Left colon (tissue), 2 donors: ENCODE measurements around the gene KLHL28. TPM values are rescaled to one million over a fixed set of nuclear protein-coding genes. Genes with fewer than 3 reads are reported as not detected.
"Not testable (repeated sequence)": the region's sequence is repeated elsewhere in the genome, so short reads cannot be mapped to it uniquely, and the experiment has no call there.

Experiments used
- ATAC-seq: fragments of 200-7000 bp; cut with Tn5 transposase; one replicate; pipeline ENCODE4 v1.9.1; 2020; ENCODE audit warnings: mild to moderate bottlenecking, moderate library complexity
- DNase-seq, 2 donors: peaks; one replicate each; pipeline ENCODE4 v3.0.0-alpha.2; 2020
- intact Hi-C, 2 donors: fragments of 100-400 bp; cut with DNase I in 1 of 2; cut with micrococcal nuclease in 1 of 2; formaldehyde crosslinking; loops; one replicate each; pipeline versions ENCODE4 v1.11.2 to v1.14.0; 2022; cut with DNase I, micrococcal nuclease
- total RNA-seq, 2 donors: library from RNA; stranded (reverse); fragmentation: NEBNext Ultra II Directional; extraction: Animal tissue kit (Norgen Biotek cat#: 25700); gene quantifications; one replicate each; pipeline ENCODE4 v1.2.1, GENCODE V29; 2021
- donor health status: DM: no; HTN: no; CAD: no.
- donor health status: DM: yes; HTN: yes; CAD: no.

The KLHL28 gene
- total RNA-seq, 2 donors from 2014 or later: 13.8 to 17.6 TPM

GRCh38 chr14:44914849-44915248, 46.9 kb downstream of the KLHL28 start:
- intact Hi-C loops: loop anchor here in 1 of 2 donors (5.0 kb wide), 1 partner anchor 352 kb away; no protein-coding TSS in a partner anchor
- no peak for ATAC-seq
- DNase-seq: no peak

- no peak for DNase-seq
- ATAC-seq: peak; percentile 27
- intact Hi-C loops: loop anchor here in 1 of 2 donors (5.0 kb wide), 1 partner anchor 355 kb away; no protein-coding TSS in a partner anchor
These were observed 49.5 kb downstream of the KLHL28 start for GRCh38 chr14:44912041-44912869.

- DNase-seq (no peak), ATAC-seq (no peak)
- intact Hi-C loops: loop anchor here in 1 of 2 donors (5.0 kb wide), 1 partner anchor 356 kb away; no protein-coding TSS in a partner anchor
These were observed 50.9 kb downstream of the KLHL28 start for GRCh38 chr14:44910821-44911220.

GRCh38 chr14:44901696-44902095, 60.1 kb downstream of the KLHL28 start:
- DNase-seq: no peak
- no peak for ATAC-seq
- intact Hi-C loops: no loop called here

GRCh38 chr14:44898551-44898950, 63.2 kb downstream of the KLHL28 start:
- no peak for ATAC-seq
- intact Hi-C loops: no loop called here
- no peak for DNase-seq

GRCh38 chr14:44897845-44898151, 63.9 kb downstream of the KLHL28 start:
- intact Hi-C loops: no loop called here
- DNase-seq (no peak), ATAC-seq (no peak)

- DNase-seq: peak; percentile 99 to 100
- intact Hi-C loops: no loop called here
These were observed 64.5 kb downstream of the KLHL28 start for GRCh38 chr14:44897041-44897844.

GRCh38 chr14:44896275-44897040, 65.3 kb downstream of the KLHL28 start:
- intact Hi-C loops: no loop called here
- ATAC-seq (no peak), DNase-seq (no peak)

More at GRCh38 chr14:44897041-44897844, 64.5 kb downstream of the KLHL28 start:
- ATAC-seq: peak; percentile 97

- intact Hi-C loops: no loop called here
- ATAC-seq (no peak), DNase-seq (no peak)
These were observed 66.0 kb downstream of the KLHL28 start for GRCh38 chr14:44895716-44896115.

- ATAC-seq: no peak
- no peak for DNase-seq
- intact Hi-C loops: no loop called here
These were observed 68.2 kb downstream of the KLHL28 start for GRCh38 chr14:44893535-44893934.

GRCh38 chr14:44891726-44892372, 69.9 kb downstream of the KLHL28 start:
- intact Hi-C loops: not testable (repeated sequence)

GRCh38 chr14:44889595-44890471, 71.9 kb downstream of the KLHL28 start:
- ATAC-seq (peak; percentile 95), DNase-seq (no peak)
- intact Hi-C loops: no loop called here

More at GRCh38 chr14:44891726-44892372, 69.9 kb downstream of the KLHL28 start:
- DNase-seq, ATAC-seq: not testable (repeated sequence)

GRCh38 chr14:44887596-44887955, 74.2 kb downstream of the KLHL28 start:
- DNase-seq (no peak), ATAC-seq (no peak)
- intact Hi-C loops: no loop called here

- ATAC-seq: no peak
- intact Hi-C loops: no loop called here
- no peak for DNase-seq
These were observed 74.7 kb downstream of the KLHL28 start for GRCh38 chr14:44886860-44887595.

GRCh38 chr14:44880791-44881190, 81.0 kb downstream of the KLHL28 start:
- intact Hi-C loops: no loop called here
- ATAC-seq (no peak), DNase-seq (no peak)
